ENCODE results near the gene ZNF19. TPM values are rescaled to one million over a fixed set of nuclear protein-coding genes. Genes with fewer than 3 reads are reported as not detected.

The ZNF19 gene
- total RNA-seq, 1 donor from 2014 or later = 2.2 TPM

DNA sequence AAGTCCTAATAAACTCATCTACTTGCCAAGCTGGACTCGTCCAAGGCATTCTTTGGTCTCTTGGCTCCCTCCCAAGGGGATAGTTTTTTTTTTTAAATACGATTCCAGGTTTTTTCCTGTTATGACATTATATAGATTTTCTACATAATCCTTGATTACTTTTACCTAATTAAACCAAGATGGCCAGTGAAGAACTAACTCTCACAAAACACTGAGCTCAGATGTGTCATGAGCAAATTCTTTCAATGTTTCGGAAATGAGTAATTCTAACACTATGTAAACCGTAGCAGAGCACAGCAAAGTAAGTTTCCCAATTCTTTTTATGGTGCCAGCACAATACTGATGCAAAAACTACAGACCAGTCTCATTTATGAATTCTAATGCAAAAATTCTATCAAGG, 28.9 kb downstream of the ZNF19 start:
- Histone ChIP-seq H3K4me3 (no peak overlapping the region), H3K4me1 (peaks cover 10% of the 10 kb centered on the region), H3K9me3 (no peaks in the 10 kb centered on the region), H3K27me3 (no peaks in the 10 kb centered on the region), H3K36me3 (peaks cover 0 to 15% of the 10 kb centered on the region in 2 donors), H3K27ac (no peak overlapping the region)
- no peak for TF ChIP-seq CTCF (IDR thresholded peaks at IDR 0.05)
- no peak for TF ChIP-seq POLR2A (IDR thresholded peaks at IDR 0.05)
- no peak for TF ChIP-seq POLR2AphosphoS5 (IDR thresholded peaks at IDR 0.05; ENCODE audit: insufficient read depth in 1 of 2, low read depth in 1 of 2)
- DNase-seq (ENCODE audit: extremely low spot score in 2 of 2) = no peak
- intact Hi-C loops (cut with DNase I) = no loop called here

DNA sequence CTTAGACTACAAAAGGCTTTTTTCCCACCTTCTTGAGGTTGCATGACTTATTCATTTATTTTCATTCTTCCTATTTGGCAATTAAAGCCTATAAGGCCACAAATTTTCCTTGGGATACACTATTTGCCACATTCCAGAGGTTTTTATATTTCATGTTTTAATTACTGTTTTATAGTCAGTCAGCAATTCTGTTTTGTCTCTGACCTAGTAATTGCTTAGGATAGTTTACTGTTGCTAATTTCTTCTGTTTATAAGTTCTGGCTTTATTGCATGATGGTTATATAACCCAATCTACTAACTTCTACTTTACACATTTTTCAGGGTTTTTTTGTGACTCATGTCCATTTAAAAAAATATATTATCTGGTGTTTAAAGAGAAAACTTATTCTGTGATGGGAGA, 29.6 kb downstream of the ZNF19 start:
- no peak for TF ChIP-seq POLR2AphosphoS5 (IDR thresholded peaks at IDR 0.05; ENCODE audit: insufficient read depth in 1 of 2, low read depth in 1 of 2)

DNA sequence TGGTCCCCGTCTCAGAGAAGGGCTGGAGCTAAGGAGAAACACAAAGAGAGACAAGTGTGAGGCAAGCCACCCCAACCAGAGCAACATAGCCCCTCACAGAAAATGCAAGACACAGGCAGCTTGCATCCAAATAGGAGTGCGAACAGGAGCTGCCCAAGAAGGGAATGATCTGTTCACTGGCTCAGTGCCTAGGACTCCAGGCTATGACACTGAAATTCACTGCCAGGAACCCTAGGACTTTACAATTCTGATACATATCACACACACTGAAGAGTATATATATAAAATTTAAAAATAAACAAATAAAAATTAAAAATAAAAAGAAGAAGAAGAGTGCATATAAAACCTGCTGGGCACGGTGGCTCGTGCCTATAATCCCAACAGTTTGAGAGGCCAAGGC, 32.3 kb downstream of the ZNF19 start:
- Histone ChIP-seq H3K27ac (no peak overlapping the region), H3K4me1 (peaks cover 10% of the 10 kb centered on the region), H3K4me3 (no peak overlapping the region), H3K27me3 (no peaks in the 10 kb centered on the region), H3K9me3 (no peaks in the 10 kb centered on the region), H3K36me3 (peaks cover 10 to 50% of the 10 kb centered on the region in 2 donors)
- intact Hi-C loops (cut with DNase I) = no loop called here
- no peak for TF ChIP-seq CTCF (IDR thresholded peaks at IDR 0.05)
- no peak for TF ChIP-seq POLR2A (IDR thresholded peaks at IDR 0.05)
- no peak for TF ChIP-seq POLR2AphosphoS5 (IDR thresholded peaks at IDR 0.05; ENCODE audit: insufficient read depth in 1 of 2, low read depth in 1 of 2)
- no peak for DNase-seq (ENCODE audit: extremely low spot score in 2 of 2)

More for the DNA sequence above, 29.6 kb downstream of the ZNF19 start:
- Histone ChIP-seq H3K27ac (no peak overlapping the region), H3K9me3 (no peaks in the 10 kb centered on the region), H3K27me3 (no peaks in the 10 kb centered on the region), H3K4me1 (peaks cover 10% of the 10 kb centered on the region), H3K4me3 (no peak overlapping the region), H3K36me3 (peaks cover 0 to 23% of the 10 kb centered on the region in 2 donors)
- DNase-seq (ENCODE audit: extremely low spot score in 2 of 2) = no peak
- intact Hi-C loops (cut with DNase I) = no loop called here

- intact Hi-C loops (cut with DNase I) = no loop called here
- H3K4me3 ChIP-seq = no peak overlapping the region
- no peak for TF ChIP-seq POLR2AphosphoS5 (IDR thresholded peaks at IDR 0.05; ENCODE audit: insufficient read depth in 1 of 2, low read depth in 1 of 2)
- no peak for TF ChIP-seq CTCF (IDR thresholded peaks at IDR 0.05)
- TF ChIP-seq POLR2A (IDR thresholded peaks at IDR 0.05) = no peak
- H3K27me3 ChIP-seq = no peaks in the 10 kb centered on the region
- peaks cover 27% of the 10 kb centered on the region for H3K9me3 ChIP-seq
- DNase-seq (ENCODE audit: extremely low spot score in 2 of 2) = no peak
- H3K27ac ChIP-seq = no peak overlapping the region
- H3K36me3 ChIP-seq = peaks cover 30 to 87% of the 10 kb centered on the region in 2 donors
- H3K4me1 ChIP-seq = no peaks in the 10 kb centered on the region
These were observed 36.1 kb downstream of the ZNF19 start for GRCh38 chr16:71453036-71453435.

DNA sequence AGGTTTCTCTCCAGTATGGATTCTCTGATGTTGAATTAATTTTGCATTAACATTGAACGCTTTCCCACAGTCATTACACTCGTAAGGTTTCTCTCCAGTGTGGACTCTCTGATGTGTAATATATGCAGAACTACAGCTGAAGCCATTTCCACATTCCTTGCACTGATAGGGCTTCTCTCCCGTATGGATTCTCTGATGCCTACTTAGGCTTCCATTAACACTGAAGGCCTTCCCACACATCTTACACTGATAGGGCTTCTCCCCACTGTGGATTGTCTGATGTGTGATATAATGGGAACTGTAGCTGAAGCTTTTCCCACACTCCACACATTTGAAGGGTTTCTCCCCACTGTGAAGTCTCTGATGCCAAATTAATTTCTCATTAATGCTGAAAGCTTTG, 40.1 kb downstream of the ZNF19 start:
- Histone ChIP-seq H3K4me3 (peak overlapping the region in 1 of 2 donors; percentile 1), H3K27me3 (no peaks in the 10 kb centered on the region)

More for the DNA sequence above, 40.1 kb downstream of the ZNF19 start:
- intact Hi-C loops (cut with DNase I) = no loop called here
- no peaks in the 10 kb centered on the region for H3K4me1 ChIP-seq
- TF ChIP-seq CTCF (IDR thresholded peaks at IDR 0.05) (no peak), POLR2AphosphoS5 (IDR thresholded peaks at IDR 0.05; ENCODE audit: insufficient read depth in 1 of 2, low read depth in 1 of 2) (no peak), POLR2A (IDR thresholded peaks at IDR 0.05) (no peak)
- H3K27ac ChIP-seq = no peak overlapping the region
- DNase-seq (ENCODE audit: extremely low spot score in 2 of 2) = no peak
- H3K9me3 ChIP-seq = peaks cover 57% of the 10 kb centered on the region
- H3K36me3 ChIP-seq = peaks cover 29 to 60% of the 10 kb centered on the region in 2 donors

All from vagina (tissue), 2 donors.